ENCODE data around the gene KLHL26.
"Not testable (repeated sequence)": the region's sequence is repeated elsewhere in the genome, so short reads cannot be mapped to it uniquely, and the experiment has no call there.

Gene KLHL26

GRCh38 chr19:18600692-18601397 is 36.0 kb upstream of the KLHL26 start:
- not testable (repeated sequence) for DNase-seq (ENCODE audit: low read depth)

GRCh38 chr19:18601875-18602274 is 35.0 kb upstream of the KLHL26 start:
- no peak for DNase-seq (ENCODE audit: low read depth)

- DNase-seq (ENCODE audit: low read depth): no peak
Measured at GRCh38 chr19:18603255-18603957, 33.4 kb upstream of the KLHL26 start.

GRCh38 chr19:18603958-18604819 is 32.6 kb upstream of the KLHL26 start:
- no peak for DNase-seq (ENCODE audit: low read depth)

GRCh38 chr19:18604820-18605159 is 32.0 kb upstream of the KLHL26 start:
- no peak for DNase-seq (ENCODE audit: low read depth)

- DNase-seq (ENCODE audit: low read depth): no peak
Measured at GRCh38 chr19:18605196-18605545, 31.7 kb upstream of the KLHL26 start.

- DNase-seq (ENCODE audit: low read depth): no peak
Measured at GRCh38 chr19:18605546-18606280, 31.1 kb upstream of the KLHL26 start.

GRCh38 chr19:18606281-18607225 is 30.3 kb upstream of the KLHL26 start, which contains the start of gene CRLF1:
Gene CRLF1, minus strand, starts transcription at chr19:18606799. Its CDS starts 143 bp downstream, at chr19:18606656.
- DNase-seq (ENCODE audit: low read depth): no peak

- no peak for DNase-seq (ENCODE audit: low read depth)
Measured at GRCh38 chr19:18607226-18608101, 29.4 kb upstream of the KLHL26 start.

- DNase-seq (ENCODE audit: low read depth): no peak
Measured at GRCh38 chr19:18608102-18608804, 28.6 kb upstream of the KLHL26 start.

- DNase-seq (ENCODE audit: low read depth): no peak
Measured at GRCh38 chr19:18608805-18609716, 27.8 kb upstream of the KLHL26 start.

GRCh38 chr19:18609717-18610051 is 27.1 kb upstream of the KLHL26 start:
- DNase-seq (ENCODE audit: low read depth): no peak

GRCh38 chr19:18610245-18610555 is 26.6 kb upstream of the KLHL26 start:
- no peak for DNase-seq (ENCODE audit: low read depth)

- DNase-seq (ENCODE audit: low read depth): no peak
Measured at GRCh38 chr19:18610556-18611326, 26.1 kb upstream of the KLHL26 start.

- DNase-seq (ENCODE audit: low read depth): no peak
Measured at GRCh38 chr19:18611327-18612050, 25.3 kb upstream of the KLHL26 start.

- no peak for DNase-seq (ENCODE audit: low read depth)
Measured at GRCh38 chr19:18612051-18612771, 24.6 kb upstream of the KLHL26 start.

All from stromal cell of bone marrow (primary cell).